ENCODE data around the gene ELOA. TPM values are rescaled to one million over a fixed set of nuclear protein-coding genes. Genes with fewer than 3 reads are reported as not detected.
"Not testable (repeated sequence)": the region's sequence is repeated elsewhere in the genome, so short reads cannot be mapped to it uniquely, and the experiment has no call there.

The ELOA gene
- polyA plus RNA-seq, 1 experiment: 21.5 TPM

DNA sequence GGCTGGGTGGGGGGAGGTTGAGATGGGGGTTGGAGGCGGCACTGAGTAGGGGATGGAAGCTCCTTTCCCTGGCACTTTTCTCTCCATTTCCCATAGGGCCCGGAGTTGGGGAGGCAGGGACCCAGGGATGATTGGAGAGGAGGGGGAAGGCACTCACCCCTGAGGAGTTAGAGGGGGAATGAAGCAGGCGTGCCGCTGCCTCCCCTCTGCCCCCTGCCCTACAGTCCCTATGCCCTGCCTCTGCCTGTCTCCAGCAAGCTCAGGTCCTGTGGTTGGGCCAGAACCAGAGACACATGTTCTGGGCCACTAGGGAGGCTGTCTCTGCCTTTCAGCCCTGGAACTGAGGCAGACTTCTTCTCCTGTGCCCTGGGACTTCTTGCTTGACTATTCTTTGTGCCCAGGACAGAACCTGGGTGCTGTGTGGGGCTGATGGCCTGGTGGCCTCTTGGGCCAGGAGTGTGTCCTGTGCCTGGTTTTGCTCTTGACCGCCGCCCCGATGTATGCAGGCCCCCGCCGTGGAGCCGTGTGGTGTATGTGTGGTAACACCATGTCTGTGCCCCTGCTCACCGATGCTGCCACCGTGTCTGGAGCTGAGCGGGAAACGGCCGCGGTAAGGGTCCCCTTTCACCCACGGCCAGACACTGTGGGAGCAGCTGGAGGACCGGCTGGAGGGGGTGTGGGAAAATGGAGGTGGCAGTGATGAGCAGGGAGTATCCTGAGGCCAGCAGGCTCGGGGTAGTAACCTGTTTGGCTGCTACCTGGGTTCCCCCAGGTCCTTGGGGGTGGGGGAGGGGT lies 49.1 kb downstream of the ELOA start:
- CTCF ChIA-PET: interaction anchor here (0.5 to 2.9 kb wide), 6 partner anchors 11 to 96 kb away, joined by 3 to 11 read pairs (median 4); no protein-coding TSS in a partner anchor

DNA sequence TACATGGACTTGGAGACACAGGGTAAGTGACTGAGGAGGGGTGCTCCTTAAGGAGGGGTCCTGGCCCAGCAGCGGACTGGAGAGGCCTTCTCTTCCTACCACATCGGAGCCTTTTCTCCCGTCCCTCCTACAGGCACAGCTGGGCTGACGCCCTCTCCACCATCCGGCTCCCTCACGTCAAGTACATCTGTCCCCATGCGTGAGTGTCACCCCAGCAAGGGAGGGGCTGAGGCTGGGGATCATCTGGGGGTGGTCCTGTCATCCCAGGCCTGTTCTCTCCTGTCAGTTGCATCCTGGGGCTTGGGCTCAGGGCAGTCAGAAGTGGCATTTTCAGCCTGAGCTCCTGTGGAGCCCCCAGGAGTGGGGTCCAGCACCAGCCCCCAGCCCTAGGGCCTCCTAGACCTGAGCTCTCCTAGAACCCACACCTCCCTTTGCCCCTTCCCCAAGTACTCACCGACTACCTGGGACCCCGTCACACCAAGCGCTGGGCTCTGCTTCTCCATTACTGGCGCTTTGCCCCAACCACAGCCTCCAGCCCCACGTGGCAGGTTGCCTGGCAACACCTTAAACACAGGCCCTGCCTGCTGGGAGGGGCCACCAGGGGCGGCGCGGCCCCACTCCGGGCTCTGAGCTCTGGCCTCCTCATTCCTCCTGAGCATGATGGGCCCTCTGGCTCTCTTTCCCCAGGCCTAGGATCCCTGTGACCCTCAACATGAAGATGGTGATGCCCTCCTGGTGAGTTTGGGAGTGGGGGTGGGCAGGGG lies 49.9 kb downstream of the ELOA start:
- ChIA-PET POLR2A (no interaction called here), CTCF (no interaction called here)
- no peak for DNase-seq (ENCODE audit: low read depth)
- Histone ChIP-seq H3K27me3 (ENCODE audit: control insufficient read depth, insufficient read depth, low read length) (no peaks in the 10 kb centered on the region), H3K4me3 (ENCODE audit: low read depth, low read length) (no peak overlapping the region), H3K36me3 (ENCODE audit: control insufficient read depth, insufficient read depth, low read length) (peaks cover 15% of the 10 kb centered on the region)
- TF ChIP-seq, protein P1, sequence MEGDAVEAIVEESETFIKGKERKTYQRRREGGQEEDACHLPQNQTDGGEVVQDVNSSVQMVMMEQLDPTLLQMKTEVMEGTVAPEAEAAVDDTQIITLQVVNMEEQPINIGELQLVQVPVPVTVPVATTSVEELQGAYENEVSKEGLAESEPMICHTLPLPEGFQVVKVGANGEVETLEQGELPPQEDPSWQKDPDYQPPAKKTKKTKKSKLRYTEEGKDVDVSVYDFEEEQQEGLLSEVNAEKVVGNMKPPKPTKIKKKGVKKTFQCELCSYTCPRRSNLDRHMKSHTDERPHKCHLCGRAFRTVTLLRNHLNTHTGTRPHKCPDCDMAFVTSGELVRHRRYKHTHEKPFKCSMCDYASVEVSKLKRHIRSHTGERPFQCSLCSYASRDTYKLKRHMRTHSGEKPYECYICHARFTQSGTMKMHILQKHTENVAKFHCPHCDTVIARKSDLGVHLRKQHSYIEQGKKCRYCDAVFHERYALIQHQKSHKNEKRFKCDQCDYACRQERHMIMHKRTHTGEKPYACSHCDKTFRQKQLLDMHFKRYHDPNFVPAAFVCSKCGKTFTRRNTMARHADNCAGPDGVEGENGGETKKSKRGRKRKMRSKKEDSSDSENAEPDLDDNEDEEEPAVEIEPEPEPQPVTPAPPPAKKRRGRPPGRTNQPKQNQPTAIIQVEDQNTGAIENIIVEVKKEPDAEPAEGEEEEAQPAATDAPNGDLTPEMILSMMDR (IDR thresholded peaks at IDR 0.05; ENCODE audit: insufficient read depth, low read depth, low read length): no peak

More for the DNA sequence above, 49.1 kb downstream of the ELOA start:
- no peak for DNase-seq (ENCODE audit: low read depth)
- TF ChIP-seq, protein P1 (IDR thresholded peaks at IDR 0.05; ENCODE audit: insufficient read depth, low read depth, low read length): no peak
- H3K4me3 ChIP-seq (ENCODE audit: low read depth, low read length): peak overlapping the region; percentile 62
- POLR2A ChIA-PET: interaction anchor here (0.7 kb wide), 1 partner anchor 36 kb away, joined by 3 read pairs; no protein-coding TSS in a partner anchor
- no peaks in the 10 kb centered on the region for H3K27me3 ChIP-seq (ENCODE audit: control insufficient read depth, insufficient read depth, low read length)
- H3K36me3 ChIP-seq (ENCODE audit: control insufficient read depth, insufficient read depth, low read length): peaks cover 18% of the 10 kb centered on the region

DNA sequence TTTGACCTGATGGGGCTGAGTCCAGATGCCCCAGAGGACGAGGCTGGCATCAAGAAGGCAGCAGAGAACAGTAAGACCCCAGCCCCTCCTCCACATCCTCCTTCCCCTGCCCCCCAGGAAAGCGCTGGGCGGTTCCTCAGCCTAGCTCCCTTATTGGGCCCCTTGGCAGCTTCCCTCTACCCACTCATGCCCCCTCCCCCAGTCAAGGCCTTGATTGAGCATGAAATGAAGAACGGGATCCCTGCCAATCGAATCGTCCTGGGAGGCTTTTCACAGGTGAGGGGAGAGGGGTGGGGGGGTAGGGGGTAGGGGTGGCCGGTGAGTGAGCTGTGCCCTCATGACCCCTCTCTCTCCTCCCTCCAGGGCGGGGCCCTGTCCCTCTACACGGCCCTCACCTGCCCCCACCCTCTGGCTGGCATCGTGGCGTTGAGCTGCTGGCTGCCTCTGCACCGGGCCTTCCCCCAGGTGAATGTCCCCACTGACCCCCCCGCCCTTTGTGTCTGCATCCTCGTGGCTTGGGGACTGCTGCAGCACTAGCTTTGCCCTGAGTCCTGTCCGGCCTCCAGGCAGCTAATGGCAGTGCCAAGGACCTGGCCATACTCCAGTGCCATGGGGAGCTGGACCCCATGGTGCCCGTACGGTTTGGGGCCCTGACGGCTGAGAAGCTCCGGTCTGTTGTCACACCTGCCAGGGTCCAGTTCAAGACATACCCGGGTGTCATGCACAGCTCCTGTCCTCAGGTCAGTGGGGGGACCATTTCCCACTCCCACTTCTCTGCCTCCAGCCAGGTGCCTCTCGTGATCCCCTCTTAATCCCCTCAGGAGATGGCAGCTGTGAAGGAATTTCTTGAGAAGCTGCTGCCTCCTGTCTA lies 50.8 kb downstream of the ELOA start:
- ChIA-PET POLR2A (no interaction called here), CTCF (no interaction called here)
- H3K4me3 ChIP-seq (ENCODE audit: low read depth, low read length): no peak overlapping the region
- TF ChIP-seq, protein P1 (IDR thresholded peaks at IDR 0.05; ENCODE audit: insufficient read depth, low read depth, low read length): no peak
- no peak for DNase-seq (ENCODE audit: low read depth)
- peaks cover 15% of the 10 kb centered on the region for H3K36me3 ChIP-seq (ENCODE audit: control insufficient read depth, insufficient read depth, low read length)
- no peaks in the 10 kb centered on the region for H3K27me3 ChIP-seq (ENCODE audit: control insufficient read depth, insufficient read depth, low read length)

DNA sequence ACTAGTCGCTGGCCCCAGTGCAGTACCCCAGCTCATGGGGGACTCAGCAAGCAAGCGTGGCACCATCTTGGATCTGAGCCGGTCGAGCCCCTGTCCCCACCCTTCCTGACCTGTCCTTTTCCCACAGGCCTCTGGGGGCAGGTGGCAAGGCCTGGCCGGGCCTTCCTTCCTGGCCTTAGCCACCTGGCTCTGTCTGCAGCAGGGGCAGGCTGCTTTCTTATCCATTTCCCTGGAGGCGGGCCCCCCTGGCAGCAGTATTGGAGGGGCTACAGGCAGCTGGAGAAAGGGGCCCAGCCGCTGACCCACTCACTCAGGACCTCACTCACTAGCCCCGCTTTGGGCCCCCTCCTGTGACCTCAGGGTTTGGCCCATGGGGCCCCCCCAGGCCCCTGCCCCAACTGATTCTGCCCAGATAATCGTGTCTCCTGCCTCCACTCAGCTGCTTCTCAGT lies 51.5 kb downstream of the ELOA start:
- DNase-seq (ENCODE audit: low read depth); H3K27me3 ChIP-seq (ENCODE audit: control insufficient read depth, insufficient read depth, low read length); POLR2A ChIA-PET; CTCF ChIA-PET; H3K4me3 ChIP-seq (ENCODE audit: low read depth, low read length): not testable (repeated sequence)
- H3K36me3 ChIP-seq (ENCODE audit: control insufficient read depth, insufficient read depth, low read length): peaks cover 15% of the 10 kb centered on the region

DNA sequence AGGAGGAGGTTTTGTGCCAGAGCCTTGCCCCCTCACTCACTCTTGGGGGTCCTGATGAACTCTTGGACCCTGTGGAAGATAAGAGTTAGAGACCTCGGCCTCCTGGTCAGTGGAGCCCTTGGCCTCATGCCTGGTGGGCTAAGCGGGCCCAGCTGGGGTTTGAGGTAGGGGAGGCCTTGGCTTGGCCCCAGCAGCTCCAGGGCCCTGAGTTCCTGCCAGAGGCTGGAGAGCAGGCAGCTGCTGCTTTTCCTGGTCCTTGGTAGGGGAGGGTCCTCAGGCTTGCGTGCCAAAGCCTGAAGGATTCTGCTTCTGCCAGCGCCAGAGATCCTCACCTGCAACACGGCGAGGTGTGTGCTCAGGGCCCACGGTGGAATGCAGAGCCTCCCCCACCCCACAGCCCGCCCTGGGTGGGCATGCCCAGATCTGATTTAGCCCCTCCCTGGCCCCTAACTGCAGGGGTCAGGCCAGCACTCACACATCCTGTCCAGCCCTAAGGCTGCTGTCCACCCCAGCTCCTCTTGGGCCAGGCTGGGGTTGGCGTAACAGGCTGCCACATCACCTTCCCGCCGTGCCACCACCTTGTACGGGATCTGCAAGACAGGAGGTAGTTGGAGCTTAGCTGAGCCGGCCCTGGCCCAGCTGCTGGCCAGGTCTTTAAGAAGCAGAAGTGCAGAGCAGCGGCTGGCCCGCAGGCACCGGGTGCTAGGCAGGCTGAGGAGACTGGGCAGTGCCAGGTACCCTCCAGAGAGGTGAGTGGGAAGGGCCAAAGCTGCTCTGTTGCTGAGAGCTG lies 52.6 kb downstream of the ELOA start:
- ChIA-PET POLR2A (no interaction called here), CTCF (interaction anchor here (0.8 to 1.6 kb wide), 2 partner anchors 24 kb away, joined by 3 to 7 read pairs; no protein-coding TSS in a partner anchor)
- Histone ChIP-seq H3K36me3 (ENCODE audit: control insufficient read depth, insufficient read depth, low read length) (peaks cover 15% of the 10 kb centered on the region), H3K27me3 (ENCODE audit: control insufficient read depth, insufficient read depth, low read length) (no peaks in the 10 kb centered on the region), H3K4me3 (ENCODE audit: low read depth, low read length) (no peak overlapping the region)
- TF ChIP-seq, protein P1 (IDR thresholded peaks at IDR 0.05; ENCODE audit: insufficient read depth, low read depth, low read length): no peak
- DNase-seq (ENCODE audit: low read depth): no peak

All from BJ (cell line).